ENCODE results near the gene LRRN2.

- TF ChIP-seq EZH2phosphoT487 (IDR thresholded peaks at IDR 0.05; ENCODE audit: borderline replicate concordance, low read length): no peak
- no peak for TF ChIP-seq CTCF (conservative IDR thresholded peaks at IDR 0.05; ENCODE audit: low read depth, low read length)
Observed at GRCh38 chr1:204733869-204734596, 48.5 kb upstream of the LRRN2 start.
